ENCODE results near the gene GPD2.
A peak's percentile ranks its signal among the peaks of the same experiment; 100 is the strongest.

The GPD2 gene

GRCh38 chr2:156435718-156436496 lies at the start of gene GPD2:
Gene GPD2 (plus strand): TSS chr2:156436379. CDS start chr2:156476106, 39,727 bp downstream.
- H3K36me3 ChIP-seq (ENCODE audit: control insufficient read depth in 5 of 5, insufficient read depth in 5 of 5, low read length in 5 of 5), result no peaks in the 10 kb centered on the region
- peak within 1 kb of the TSS; percentile 98 for H3K27ac ChIP-seq (ENCODE audit: low read depth, low read length)
- peak within 1 kb of the TSS; percentile 87 to 98 (median 97) for H3K9ac ChIP-seq (ENCODE audit: low read length in 5 of 5)
- no peaks in the 10 kb centered on the region for H3K27me3 ChIP-seq (ENCODE audit: control insufficient read depth in 5 of 5, insufficient read depth in 4 of 5, low read length in 5 of 5)
- H3K4me1 ChIP-seq (ENCODE audit: control insufficient read depth in 5 of 5, insufficient read depth in 5 of 5, low read length in 5 of 5), result peaks cover 2 to 46% (median 39%) of the 10 kb centered on the region in 5 donors
- no peaks in the 10 kb centered on the region for H3K9me3 ChIP-seq (ENCODE audit: control insufficient read depth in 5 of 5, low read length in 5 of 5)
- H3K4me3 ChIP-seq (ENCODE audit: low read depth in 1 of 5, low read length in 5 of 5), result peak within 1 kb of the TSS; percentile 81 to 87 (median 84)

GRCh38 chr2:156394033-156394741 lies 42.0 kb upstream of the GPD2 start:
- Histone ChIP-seq H3K4me3 (ENCODE audit: low read depth in 1 of 5, low read length in 5 of 5) (no peak overlapping the region), H3K27ac (ENCODE audit: low read depth, low read length) (no peak overlapping the region), H3K4me1 (ENCODE audit: control insufficient read depth in 5 of 5, insufficient read depth in 5 of 5, low read length in 5 of 5) (peaks cover 0 to 3% (median under 1%) of the 10 kb centered on the region in 5 donors), H3K27me3 (ENCODE audit: control insufficient read depth in 5 of 5, insufficient read depth in 4 of 5, low read length in 5 of 5) (no peaks in the 10 kb centered on the region), H3K9ac (ENCODE audit: low read length in 5 of 5) (no peak overlapping the region), H3K36me3 (ENCODE audit: control insufficient read depth in 5 of 5, insufficient read depth in 5 of 5, low read length in 5 of 5) (no peaks in the 10 kb centered on the region), H3K9me3 (ENCODE audit: control insufficient read depth in 5 of 5, low read length in 5 of 5) (no peaks in the 10 kb centered on the region)

GRCh38 chr2:156396126-156396525 lies 40.1 kb upstream of the GPD2 start:
- Histone ChIP-seq H3K4me3 (ENCODE audit: low read depth in 1 of 5, low read length in 5 of 5) (no peak overlapping the region), H3K36me3 (ENCODE audit: control insufficient read depth in 5 of 5, insufficient read depth in 5 of 5, low read length in 5 of 5) (no peaks in the 10 kb centered on the region), H3K9me3 (ENCODE audit: control insufficient read depth in 5 of 5, low read length in 5 of 5) (no peaks in the 10 kb centered on the region), H3K4me1 (ENCODE audit: control insufficient read depth in 5 of 5, insufficient read depth in 5 of 5, low read length in 5 of 5) (peaks cover 4 to 14% (median 11%) of the 10 kb centered on the region in 5 donors), H3K27me3 (ENCODE audit: control insufficient read depth in 5 of 5, insufficient read depth in 4 of 5, low read length in 5 of 5) (no peaks in the 10 kb centered on the region), H3K9ac (ENCODE audit: low read length in 5 of 5) (no peak overlapping the region), H3K27ac (ENCODE audit: low read depth, low read length) (no peak overlapping the region)

DNA sequence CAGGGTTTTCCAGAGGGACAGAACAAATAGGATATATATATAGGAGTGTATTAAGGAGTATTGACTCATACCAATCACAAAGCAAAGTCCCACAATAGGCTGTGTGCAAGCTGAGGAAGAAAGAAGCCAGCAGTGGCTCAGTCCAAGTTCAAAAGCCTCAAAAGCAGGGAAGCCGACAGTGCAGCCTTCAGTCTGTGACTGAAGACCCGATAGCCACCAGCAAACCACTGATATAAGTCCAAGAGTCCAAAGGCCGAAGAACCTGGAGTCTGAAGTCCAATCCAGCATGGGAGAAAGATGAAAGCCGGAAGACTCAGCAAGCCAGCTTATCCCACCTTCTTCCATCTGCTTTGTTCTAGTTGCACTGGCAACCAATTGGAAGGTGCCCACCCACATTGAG lies 39.0 kb upstream of the GPD2 start:
- no peaks in the 10 kb centered on the region for H3K9me3 ChIP-seq (ENCODE audit: control insufficient read depth in 5 of 5, low read length in 5 of 5)
- no peak overlapping the region for H3K9ac ChIP-seq (ENCODE audit: low read length in 5 of 5)
- no peak overlapping the region for H3K4me3 ChIP-seq (ENCODE audit: low read depth in 1 of 5, low read length in 5 of 5)
- H3K27ac ChIP-seq (ENCODE audit: low read depth, low read length), result no peak overlapping the region
- H3K4me1 ChIP-seq (ENCODE audit: control insufficient read depth in 5 of 5, insufficient read depth in 5 of 5, low read length in 5 of 5), result peaks cover 4 to 14% (median 12%) of the 10 kb centered on the region in 5 donors
- H3K36me3 ChIP-seq (ENCODE audit: control insufficient read depth in 5 of 5, insufficient read depth in 5 of 5, low read length in 5 of 5), result no peaks in the 10 kb centered on the region
- no peaks in the 10 kb centered on the region for H3K27me3 ChIP-seq (ENCODE audit: control insufficient read depth in 5 of 5, insufficient read depth in 4 of 5, low read length in 5 of 5)

DNA sequence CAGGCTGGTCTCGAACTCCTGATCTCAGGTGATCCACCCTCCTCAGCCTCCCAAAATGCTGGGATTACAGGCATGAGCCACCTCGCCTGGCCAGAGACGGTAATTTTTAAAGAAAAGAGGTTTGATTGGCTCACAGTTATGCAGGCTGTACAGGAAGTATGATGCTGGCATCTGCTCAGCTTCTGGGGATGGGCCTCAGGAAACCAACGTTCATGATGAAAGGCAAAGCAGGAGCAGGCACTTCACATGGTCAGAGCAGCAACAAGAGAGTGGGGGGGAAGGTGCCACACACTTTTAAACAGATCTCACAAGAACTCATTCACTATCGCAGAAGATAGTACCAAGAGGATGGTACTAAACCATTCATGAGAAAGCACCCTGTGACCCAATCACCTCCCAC lies 38.0 kb upstream of the GPD2 start:
- Histone ChIP-seq H3K4me3 (ENCODE audit: low read depth in 1 of 5, low read length in 5 of 5) (no peak overlapping the region), H3K36me3 (ENCODE audit: control insufficient read depth in 5 of 5, insufficient read depth in 5 of 5, low read length in 5 of 5) (no peaks in the 10 kb centered on the region), H3K27ac (ENCODE audit: low read depth, low read length) (no peak overlapping the region)

GRCh38 chr2:156399224-156399949 lies 36.8 kb upstream of the GPD2 start:
- Histone ChIP-seq H3K36me3 (ENCODE audit: control insufficient read depth in 5 of 5, insufficient read depth in 5 of 5, low read length in 5 of 5) (no peaks in the 10 kb centered on the region), H3K27ac (ENCODE audit: low read depth, low read length) (peak overlapping the region; percentile 95), H3K4me3 (ENCODE audit: low read depth in 1 of 5, low read length in 5 of 5) (peak overlapping the region; percentile 73 to 98 (median 92)), H3K4me1 (ENCODE audit: control insufficient read depth in 5 of 5, insufficient read depth in 5 of 5, low read length in 5 of 5) (peaks cover 4 to 14% (median 12%) of the 10 kb centered on the region in 5 donors), H3K9me3 (ENCODE audit: control insufficient read depth in 5 of 5, low read length in 5 of 5) (no peaks in the 10 kb centered on the region), H3K27me3 (ENCODE audit: control insufficient read depth in 5 of 5, insufficient read depth in 4 of 5, low read length in 5 of 5) (no peaks in the 10 kb centered on the region), H3K9ac (ENCODE audit: low read length in 5 of 5) (peak overlapping the region in 3 of 5 donors; percentile 88 to 96 (median 95))

More for the DNA sequence above, 38.0 kb upstream of the GPD2 start:
- Histone ChIP-seq H3K4me1 (ENCODE audit: control insufficient read depth in 5 of 5, insufficient read depth in 5 of 5, low read length in 5 of 5) (peaks cover 4 to 14% (median 12%) of the 10 kb centered on the region in 5 donors), H3K9ac (ENCODE audit: low read length in 5 of 5) (no peak overlapping the region), H3K9me3 (ENCODE audit: control insufficient read depth in 5 of 5, low read length in 5 of 5) (no peaks in the 10 kb centered on the region), H3K27me3 (ENCODE audit: control insufficient read depth in 5 of 5, insufficient read depth in 4 of 5, low read length in 5 of 5) (no peaks in the 10 kb centered on the region)

GRCh38 chr2:156399950-156400705 lies 36.1 kb upstream of the GPD2 start:
- peak overlapping the region; percentile 82 to 96 (median 88) for H3K9ac ChIP-seq (ENCODE audit: low read length in 5 of 5)

GRCh38 chr2:156400706-156401678 lies 35.2 kb upstream of the GPD2 start:
- H3K9ac ChIP-seq (ENCODE audit: low read length in 5 of 5), result peak overlapping the region; percentile 82 to 96 (median 88)
- no peaks in the 10 kb centered on the region for H3K27me3 ChIP-seq (ENCODE audit: control insufficient read depth in 5 of 5, insufficient read depth in 4 of 5, low read length in 5 of 5)
- H3K4me1 ChIP-seq (ENCODE audit: control insufficient read depth in 5 of 5, insufficient read depth in 5 of 5, low read length in 5 of 5), result peaks cover 6 to 19% (median 14%) of the 10 kb centered on the region in 5 donors
- H3K9me3 ChIP-seq (ENCODE audit: control insufficient read depth in 5 of 5, low read length in 5 of 5), result no peaks in the 10 kb centered on the region
- peak overlapping the region; percentile 73 to 98 (median 92) for H3K4me3 ChIP-seq (ENCODE audit: low read depth in 1 of 5, low read length in 5 of 5)
- H3K36me3 ChIP-seq (ENCODE audit: control insufficient read depth in 5 of 5, insufficient read depth in 5 of 5, low read length in 5 of 5), result no peaks in the 10 kb centered on the region
- peak overlapping the region; percentile 95 for H3K27ac ChIP-seq (ENCODE audit: low read depth, low read length)

More at GRCh38 chr2:156399950-156400705, 36.1 kb upstream of the GPD2 start:
- no peaks in the 10 kb centered on the region for H3K9me3 ChIP-seq (ENCODE audit: control insufficient read depth in 5 of 5, low read length in 5 of 5)
- peak overlapping the region; percentile 73 to 98 (median 92) for H3K4me3 ChIP-seq (ENCODE audit: low read depth in 1 of 5, low read length in 5 of 5)
- peak overlapping the region; percentile 95 for H3K27ac ChIP-seq (ENCODE audit: low read depth, low read length)
- H3K36me3 ChIP-seq (ENCODE audit: control insufficient read depth in 5 of 5, insufficient read depth in 5 of 5, low read length in 5 of 5), result no peaks in the 10 kb centered on the region
- peaks cover 4 to 14% (median 13%) of the 10 kb centered on the region in 5 donors for H3K4me1 ChIP-seq (ENCODE audit: control insufficient read depth in 5 of 5, insufficient read depth in 5 of 5, low read length in 5 of 5)
- no peaks in the 10 kb centered on the region for H3K27me3 ChIP-seq (ENCODE audit: control insufficient read depth in 5 of 5, insufficient read depth in 4 of 5, low read length in 5 of 5)
